ENCODE data around the gene EBP.
A peak's percentile ranks its signal among the peaks of the same experiment; 100 is the strongest.

DNA sequence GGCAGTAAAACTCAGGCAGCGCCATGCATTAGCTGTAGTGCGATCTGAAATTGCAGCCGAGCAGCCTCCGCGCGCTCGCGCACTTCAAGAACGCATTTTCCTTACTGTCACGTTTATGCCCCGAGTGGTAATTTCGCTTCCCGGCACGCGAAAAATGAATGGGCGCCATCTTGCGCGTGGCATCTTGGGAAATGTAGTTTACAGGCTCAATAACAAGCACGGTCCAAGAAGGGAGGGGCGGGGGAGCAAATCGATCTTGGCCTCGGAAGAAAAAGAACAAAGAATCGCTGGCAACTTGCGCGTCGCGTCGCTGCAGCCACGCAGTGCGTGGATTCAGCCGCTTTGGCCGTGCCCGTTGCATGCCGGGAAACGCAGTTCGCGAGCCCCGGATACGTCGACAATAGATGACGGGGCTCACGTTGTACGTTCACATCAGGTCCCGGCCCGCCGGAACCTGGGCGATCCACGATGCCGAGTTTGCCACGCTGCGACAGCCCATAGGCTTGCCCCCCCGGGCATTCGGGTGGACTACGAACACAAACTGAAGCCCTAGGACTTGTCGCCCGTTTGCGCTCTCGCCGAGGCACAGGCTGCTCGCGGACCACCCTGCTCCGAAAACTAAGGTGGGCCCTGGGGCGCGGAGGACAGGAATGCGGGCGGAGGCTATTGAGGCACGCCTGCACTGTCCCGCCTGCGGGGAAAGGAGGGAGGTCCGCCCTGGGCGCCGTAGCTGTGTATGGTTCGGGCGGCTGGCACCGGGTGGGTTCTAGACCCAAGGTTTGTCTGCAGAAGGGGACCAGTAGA lies 45.6 kb upstream of the EBP start, which contains the start of gene FTSJ1:
- TF ChIP-seq, protein P1, sequence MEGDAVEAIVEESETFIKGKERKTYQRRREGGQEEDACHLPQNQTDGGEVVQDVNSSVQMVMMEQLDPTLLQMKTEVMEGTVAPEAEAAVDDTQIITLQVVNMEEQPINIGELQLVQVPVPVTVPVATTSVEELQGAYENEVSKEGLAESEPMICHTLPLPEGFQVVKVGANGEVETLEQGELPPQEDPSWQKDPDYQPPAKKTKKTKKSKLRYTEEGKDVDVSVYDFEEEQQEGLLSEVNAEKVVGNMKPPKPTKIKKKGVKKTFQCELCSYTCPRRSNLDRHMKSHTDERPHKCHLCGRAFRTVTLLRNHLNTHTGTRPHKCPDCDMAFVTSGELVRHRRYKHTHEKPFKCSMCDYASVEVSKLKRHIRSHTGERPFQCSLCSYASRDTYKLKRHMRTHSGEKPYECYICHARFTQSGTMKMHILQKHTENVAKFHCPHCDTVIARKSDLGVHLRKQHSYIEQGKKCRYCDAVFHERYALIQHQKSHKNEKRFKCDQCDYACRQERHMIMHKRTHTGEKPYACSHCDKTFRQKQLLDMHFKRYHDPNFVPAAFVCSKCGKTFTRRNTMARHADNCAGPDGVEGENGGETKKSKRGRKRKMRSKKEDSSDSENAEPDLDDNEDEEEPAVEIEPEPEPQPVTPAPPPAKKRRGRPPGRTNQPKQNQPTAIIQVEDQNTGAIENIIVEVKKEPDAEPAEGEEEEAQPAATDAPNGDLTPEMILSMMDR (IDR thresholded peaks at IDR 0.05): no peak
- TF ChIP-seq POLR2AphosphoS5 (IDR thresholded peaks at IDR 0.05; ENCODE audit: insufficient read depth in 1 of 2, low read depth in 1 of 2) (peak; percentile 81 to 86), POLR2A (IDR thresholded peaks at IDR 0.05) (no peak)
